GM21786 (cell line): Measurements from ENCODE around the gene PAWR.
A peak's percentile ranks its signal among the peaks of the same experiment; 100 is the strongest.
"Not testable (repeated sequence)": the region's sequence is repeated elsewhere in the genome, so short reads cannot be mapped to it uniquely, and the experiment has no call there.

Source experiments
- ATAC-seq: cut with Tn5 transposase; IDR thresholded peaks from one replicate; pipeline ENCODE4 v1.9.1; 2021; ENCODE audit not compliant: unreplicated experiment

Gene PAWR

GRCh38 chr12:79650440-79650839 is 40.3 kb downstream of the PAWR start:
- no peak for ATAC-seq

- ATAC-seq: no peak
These were observed 41.9 kb downstream of the PAWR start for GRCh38 chr12:79648881-79649280.

- ATAC-seq: not testable (repeated sequence)
These were observed 43.9 kb downstream of the PAWR start for GRCh38 chr12:79646843-79647242.

- peak; percentile 98 for ATAC-seq
These were observed 45.5 kb downstream of the PAWR start for GRCh38 chr12:79645235-79645630.

- ATAC-seq: peak; percentile 14
These were observed 46.2 kb downstream of the PAWR start for GRCh38 chr12:79644274-79645234.

- ATAC-seq: no peak
These were observed 46.9 kb downstream of the PAWR start for GRCh38 chr12:79643821-79644220.

- no peak for ATAC-seq
These were observed 52.3 kb downstream of the PAWR start for GRCh38 chr12:79638490-79638889.

GRCh38 chr12:79637093-79637492 is 53.7 kb downstream of the PAWR start:
- no peak for ATAC-seq

GRCh38 chr12:79635676-79636075 is 55.1 kb downstream of the PAWR start:
- ATAC-seq: no peak

GRCh38 chr12:79634957-79635471 is 55.8 kb downstream of the PAWR start:
- ATAC-seq: no peak

GRCh38 chr12:79629561-79629960 is 61.2 kb downstream of the PAWR start:
- no peak for ATAC-seq

- ATAC-seq: not testable (repeated sequence)
These were observed 64.0 kb downstream of the PAWR start for GRCh38 chr12:79626735-79627134.

- ATAC-seq: no peak
These were observed 66.4 kb downstream of the PAWR start for GRCh38 chr12:79624378-79624777.

- no peak for ATAC-seq
These were observed 70.7 kb downstream of the PAWR start for GRCh38 chr12:79619872-79620562.

GRCh38 chr12:79618848-79619404 is 71.8 kb downstream of the PAWR start:
- no peak for ATAC-seq

- ATAC-seq: no peak
These were observed 73.1 kb downstream of the PAWR start for GRCh38 chr12:79617696-79618095.

- peak; percentile 53 for ATAC-seq
These were observed 74.9 kb downstream of the PAWR start for GRCh38 chr12:79615596-79616560.

- no peak for ATAC-seq
These were observed 76.0 kb downstream of the PAWR start for GRCh38 chr12:79614730-79615129.

GRCh38 chr12:79601908-79602307 is 88.9 kb downstream of the PAWR start:
- no peak for ATAC-seq

- no peak for ATAC-seq
These were observed 92.9 kb downstream of the PAWR start for GRCh38 chr12:79597910-79598309.
